GM12878 (cell line): ENCODE measurements around the gene SNRPD3. TPM values are rescaled to one million over a fixed set of nuclear protein-coding genes. Genes with fewer than 3 reads are reported as not detected.

Experiments
- ATAC-seq: fragments of 200-7000 bp; cut with Tn5 transposase; 3 replicates; pipeline ENCODE4 v1.9.1; 2020; ENCODE audit warnings: mild to moderate bottlenecking, moderate library complexity
- BruUV-seq: library from RNA; stranded (reverse); fragments of 400-500 nt; replicated peaks from 2 replicates; lab custom pipeline; 2021; lab: Mats Ljungman, UMichigan
- CTCF ChIA-PET: fragments of 300-600 bp; sonication (Branson Sonifier 250); formaldehyde crosslinking; extraction: SDS; loops from one replicate; lab custom pipeline; 2021; ENCODE audit warnings: inconsistent platforms; lab: Yijun Ruan, JAX
- POLR2A ChIA-PET: fragments of 350-600 bp; formaldehyde crosslinking; extraction: SDS; loops from one replicate; lab custom pipeline; 2021; ENCODE audit warnings: inconsistent platforms; lab: Charles Lee
- RAD21 ChIA-PET: fragments of 300-600 bp; sonication (Branson Sonifier 250); formaldehyde crosslinking; loops from one replicate; lab custom pipeline; 2023; ENCODE audit warnings: antibody characterized with exemption; ENCODE audit not compliant: unreplicated experiment; lab: Charles Lee
- SMC1A ChIA-PET: fragments of 300-600 bp; sonication (Branson Sonifier 250); formaldehyde crosslinking; loops from one replicate; lab custom pipeline; 2023; ENCODE audit not compliant: unreplicated experiment, uncharacterized antibody; lab: Charles Lee
- DNase-seq: peaks from one replicate; pipeline ENCODE4 v3.0.0-alpha.2; 2011; ENCODE audit warnings: low read depth, low spot score
- FAIRE-seq: peaks from 3 replicates; lab custom pipeline; 2011; peaks lifted over from hg19 to GRCh38; lab: Jason Lieb, UNC
- H2AFZ ChIP-seq: 2 replicates; pipeline ENCODE4 v1.6.0; 2011; ENCODE audit warnings: low read depth, low read length, control low read depth; ENCODE audit not compliant: control insufficient read depth
- H3K27ac ChIP-seq: 2 replicates; pipeline ENCODE4 v1.5.1; 2011; ENCODE audit warnings: control low read depth; ENCODE audit not compliant: control insufficient read depth, insufficient read depth
- H3K27me3 ChIP-seq, 2 experiments: replicated peaks in 1 of 2; 2 replicates each; pipeline versions ENCODE4 v1.6.0 to v1.6.1; 2011; ENCODE audit warnings: low read length in 1 of 2; ENCODE audit not compliant: control insufficient read depth in 2 of 2, insufficient read depth in 2 of 2
- H3K36me3 ChIP-seq, 2 experiments: 2 replicates each; pipeline ENCODE4 v1.5.1; 2011; ENCODE audit warnings: low read length in 1 of 2; ENCODE audit not compliant: control insufficient read depth in 2 of 2, insufficient read depth in 2 of 2
- H3K4me1 ChIP-seq: 2 replicates; pipeline ENCODE4 v1.6.1; 2011; ENCODE audit warnings: mild to moderate bottlenecking, low read length, moderate library complexity, mixed read lengths; ENCODE audit not compliant: control insufficient read depth, insufficient read depth
- H3K4me2 ChIP-seq: 2 replicates; pipeline ENCODE4 v1.6.0; 2011; ENCODE audit warnings: control low read depth; ENCODE audit not compliant: control insufficient read depth, insufficient read depth
- H3K4me3 ChIP-seq: fragments of 200-600 bp; sonication (generic); 2 replicates; pipeline ENCODE4 v1.5.1; 2016
- H3K79me2 ChIP-seq: 2 replicates; pipeline ENCODE4 v1.6.0; 2011; ENCODE audit warnings: low read length; ENCODE audit not compliant: control insufficient read depth, insufficient read depth
- H3K9ac ChIP-seq: 2 replicates; pipeline ENCODE4 v1.8.0; 2011; ENCODE audit warnings: low read length, control low read depth, mixed read lengths; ENCODE audit not compliant: control insufficient read depth, insufficient read depth
- H3K9me3 ChIP-seq: replicated peaks from 3 replicates; pipeline ENCODE4 v1.5.1; 2011; ENCODE audit warnings: mild to moderate bottlenecking, low read length; ENCODE audit not compliant: control insufficient read depth, insufficient read depth
- H4K20me1 ChIP-seq: 2 replicates; pipeline ENCODE4 v1.6.0; 2011; ENCODE audit not compliant: control insufficient read depth, insufficient read depth
- ATF7 ChIP-seq: fragments of 450-650 bp; IDR thresholded peaks from 2 replicates; pipeline ENCODE4 v1.6.1; 2016; ENCODE audit warnings: low read depth, mild to moderate bottlenecking
- CBFB ChIP-seq: IDR thresholded peaks from 2 replicates; pipeline ENCODE4 v1.6.1; 2016; ENCODE audit warnings: antibody characterized with exemption, low read depth
- CHD4 ChIP-seq: fragments of 200-600 bp; sonication (generic); IDR thresholded peaks from 2 replicates; pipeline ENCODE4 v1.6.1; 2016; ENCODE audit warnings: mild to moderate bottlenecking
- E2F4 ChIP-seq: IDR thresholded peaks from 2 replicates; pipeline ENCODE4 v1.6.1; 2012; ENCODE audit warnings: low read depth, low read length, improper control_type of control experiment
- E2F8 ChIP-seq: fragments of 450-650 bp; IDR thresholded peaks from 2 replicates; pipeline ENCODE4 v1.6.1; 2018; ENCODE audit warnings: mild to moderate bottlenecking, low read depth, moderate library complexity; ENCODE audit not compliant: partially characterized antibody
- HDAC6 ChIP-seq: fragments of 200-600 bp; sonication (generic); IDR thresholded peaks from one replicate; pipeline ENCODE4 v1.8.0; 2017; ENCODE audit warnings: antibody characterized with exemption; ENCODE audit not compliant: unreplicated experiment
- JUNB ChIP-seq: IDR thresholded peaks from 2 replicates; pipeline ENCODE4 v1.6.1; 2016; ENCODE audit warnings: antibody characterized with exemption, mild to moderate bottlenecking
- MEF2A ChIP-seq: IDR thresholded peaks from 2 replicates; pipeline ENCODE4 v1.6.1; 2011; ENCODE audit warnings: low read depth, mild to moderate bottlenecking, low read length, moderate library complexity; ENCODE audit not compliant: insufficient read depth
- MYC ChIP-seq: IDR thresholded peaks from 2 replicates; pipeline ENCODE4 v1.6.1; 2011; ENCODE audit warnings: mild to moderate bottlenecking, low read length, moderate library complexity, inconsistent platforms; ENCODE audit not compliant: insufficient read depth, insufficient replicate concordance, insufficient read length, severe bottlenecking
- NFIC ChIP-seq: IDR thresholded peaks from 2 replicates; pipeline ENCODE4 v1.6.1; 2012; ENCODE audit warnings: low read depth, mild to moderate bottlenecking, inconsistent platforms, low read length, moderate library complexity
- POLR2AphosphoS2 ChIP-seq: IDR thresholded peaks from 2 replicates; pipeline ENCODE4 v1.6.1; 2011; ENCODE audit warnings: low read depth, mild to moderate bottlenecking, low read length, improper control_type of control experiment, moderate library complexity
- TCF7 ChIP-seq: IDR thresholded peaks from 2 replicates; pipeline ENCODE4 v1.6.1; 2014; ENCODE audit warnings: antibody characterized with exemption, borderline replicate concordance
- WRNIP1 ChIP-seq: IDR thresholded peaks from 2 replicates; pipeline ENCODE4 v1.6.1; 2011; ENCODE audit warnings: low read depth, low read length, improper control_type of control experiment, borderline replicate concordance
- ZBTB11 ChIP-seq: fragments of 450-650 bp; formaldehyde crosslinking; IDR thresholded peaks from 2 replicates; pipeline ENCODE4 v1.5.0; 2022; ENCODE audit warnings: mild to moderate bottlenecking, missing genetic modification characterization
- ZZZ3 ChIP-seq: IDR thresholded peaks from 2 replicates; pipeline ENCODE4 v1.6.1; 2011; ENCODE audit warnings: low read depth; ENCODE audit not compliant: control insufficient read depth, insufficient read length
- WGBS: methylation state at CpG from one replicate; pipeline ENCODE4 v1.1.6; 2016; ENCODE audit warnings: low lambda C conversion rate; ENCODE audit not compliant: insufficient replicate concordance, insufficient coverage; ENCODE audit errors: missing lambda C conversion rate; 5-methylcytosine and 5-hydroxymethylcytosine counted together
- in situ Hi-C: fragments of 300-500 bp; cut with MboI; formaldehyde crosslinking; loops from 9 replicates; pipeline ENCODE4 v1.14.3; 2018; ENCODE audit warnings: mixed read lengths
- intact Hi-C: fragments of 100-400 bp; cut with micrococcal nuclease; formaldehyde crosslinking; loops from one replicate; pipeline ENCODE4 v1.14.2; 2022; ENCODE audit not compliant: unreplicated experiment
- polyA plus RNA-seq, 11 experiments: library from polyadenylated mRNA; depleted of rRNA in 4 of 11; unstranded in 6 of 11; stranded (reverse) in 5 of 11; fragments of >200 nt; fragmentation: Nextera tagmentation in 4 of 11; fragmentation: Illumina TruSeq in 1 of 11; extraction: Ambion mirVana in 4 of 11; extraction: Trizol in 1 of 11; gene quantifications; 1 replicate in 1 of 11; 2 replicates in 10 of 11; pipeline versions ENCODE4 v1.2.1 to v1.2.3, GENCODE V29; 2011 to 2016; ENCODE audit warnings: inconsistent platforms in 2 of 11, missing spikeins in 2 of 11, low read depth in 1 of 11
- total RNA-seq, 4 experiments: library from RNA; depleted of rRNA in 3 of 4; stranded (reverse); fragments of >200 nt in 3 of 4; fragmentation: Illumina TruSeq in 1 of 4; extraction: Trizol in 1 of 4; gene quantifications; 2 replicates each; pipeline versions ENCODE4 v1.2.1 to v1.2.3, GENCODE V29; 2013 to 2021

The SNRPD3 gene
- total and polyA plus RNA-seq, 10 of the 15 experiments (the other 5 are each of a cell fraction or from before 2014, with no cell fraction given), result 112 to 324 (median 242) TPM

- no peak for ATAC-seq
- Histone ChIP-seq H4K20me1 (no peaks in the 10 kb centered on the region), H3K27ac (no peak overlapping the region), H3K27me3 (no peaks in the 10 kb centered on the region), H3K9ac (no peak overlapping the region), H3K4me2 (no peak overlapping the region), H2AFZ (no peak overlapping the region), H3K4me1 (peaks cover 40% of the 10 kb centered on the region), H3K79me2 (no peaks in the 10 kb centered on the region), H3K9me3 (no peaks in the 10 kb centered on the region), H3K36me3 (no peaks in the 10 kb centered on the region), H3K4me3 (no peak overlapping the region)
- RAD21 ChIA-PET, result interaction anchor here (0.6 to 1.9 kb wide), 5 partner anchors 10 to 1730 kb away, joined by 3 to 8 read pairs (median 5); no protein-coding TSS in a partner anchor
- FAIRE-seq, result no peak
- intact Hi-C loops (no loop called here), in situ Hi-C loops (loop anchor here (5.0 kb wide), 1 partner anchor 86 kb away; no protein-coding TSS in a partner anchor)
- no peak for TF ChIP-seq E2F4
- TF ChIP-seq MYC, result no peak
- TF ChIP-seq CBFB, result no peak
- TF ChIP-seq ZZZ3, result no peak
- TF ChIP-seq NFIC, result no peak
- TF ChIP-seq TCF7, result no peak
- no peak for TF ChIP-seq POLR2AphosphoS2
- TF ChIP-seq CHD4, result no peak
- TF ChIP-seq HDAC6, result no peak
- no peak for TF ChIP-seq JUNB
- no peak for TF ChIP-seq ZBTB11 (CRISPR knock-in tag)
- TF ChIP-seq ATF7, result no peak
- TF ChIP-seq WRNIP1, result no peak
- TF ChIP-seq MEF2A, result no peak
- TF ChIP-seq E2F8, result no peak
- POLR2A ChIA-PET, result interaction anchor here (0.6 to 2.1 kb wide), 4 partner anchors 11 to 128 kb away, joined by 3 to 8 read pairs (median 4); no protein-coding TSS in a partner anchor
- SMC1A ChIA-PET, result interaction anchor here (0.6 to 1.4 kb wide), 9 partner anchors 10 to 195 kb away, joined by 3 to 12 read pairs (median 4); partner anchors contain the start of gene ADORA2A
- WGBS, result 90% methylated on average over 3 of the region's 3 CpGs
- CTCF ChIA-PET, result interaction anchor here (1.3 to 5.8 kb wide), 9 partner anchors 11 to 192 kb away, joined by 3 to 39 read pairs (median 5); no protein-coding TSS in a partner anchor
- TSS peak; percentile 34 for BruUV-seq
- DNase-seq, result no peak
These were observed 37.6 kb upstream of the SNRPD3 start for GRCh38 chr22:24518228-24518627.
